Left cardiac atrium (tissue), 4 donors: Measurements from ENCODE around the gene ATP2B2. TPM values are rescaled to one million over a fixed set of nuclear protein-coding genes. Genes with fewer than 3 reads are reported as not detected.

ENCODE experiments used
- ATAC-seq, 2 donors: fragments of 200-7000 bp; cut with Tn5 transposase; one replicate each; pipeline ENCODE4 v1.9.1; 2020; ENCODE audit warnings: mild to moderate bottlenecking in 2 of 2, moderate library complexity in 2 of 2
- DNase-seq: peaks from one replicate; pipeline ENCODE4 v3.0.0-alpha.2; 2020
- intact Hi-C, 2 donors: fragments of 100-400 bp; cut with DNase I; formaldehyde crosslinking; loops; one replicate each; pipeline versions ENCODE4 v1.14.1 to v1.15.1; 2022 to 2023
- total RNA-seq, 2 donors: library from RNA; stranded (reverse); fragmentation: NEBNext Ultra II Directional; extraction: Animal tissue kit (Norgen Biotek cat#: 25700); gene quantifications; one replicate each; pipeline ENCODE4 v1.2.1, GENCODE V29; 2021
- donor health status: DM: no; HTN: yes; CAD: no.
- donor health status: DM: no; HTN: yes; CAD: no; lungs with severe emphysema.
- donor health status: DM: yes; HTN: yes; CAD: no.
- donor health status: Dilated cardiomyopathy.

ATP2B2 gene
- total RNA-seq, 2 donors from 2014 or later, result 0.31 TPM; not detected in 1

DNA sequence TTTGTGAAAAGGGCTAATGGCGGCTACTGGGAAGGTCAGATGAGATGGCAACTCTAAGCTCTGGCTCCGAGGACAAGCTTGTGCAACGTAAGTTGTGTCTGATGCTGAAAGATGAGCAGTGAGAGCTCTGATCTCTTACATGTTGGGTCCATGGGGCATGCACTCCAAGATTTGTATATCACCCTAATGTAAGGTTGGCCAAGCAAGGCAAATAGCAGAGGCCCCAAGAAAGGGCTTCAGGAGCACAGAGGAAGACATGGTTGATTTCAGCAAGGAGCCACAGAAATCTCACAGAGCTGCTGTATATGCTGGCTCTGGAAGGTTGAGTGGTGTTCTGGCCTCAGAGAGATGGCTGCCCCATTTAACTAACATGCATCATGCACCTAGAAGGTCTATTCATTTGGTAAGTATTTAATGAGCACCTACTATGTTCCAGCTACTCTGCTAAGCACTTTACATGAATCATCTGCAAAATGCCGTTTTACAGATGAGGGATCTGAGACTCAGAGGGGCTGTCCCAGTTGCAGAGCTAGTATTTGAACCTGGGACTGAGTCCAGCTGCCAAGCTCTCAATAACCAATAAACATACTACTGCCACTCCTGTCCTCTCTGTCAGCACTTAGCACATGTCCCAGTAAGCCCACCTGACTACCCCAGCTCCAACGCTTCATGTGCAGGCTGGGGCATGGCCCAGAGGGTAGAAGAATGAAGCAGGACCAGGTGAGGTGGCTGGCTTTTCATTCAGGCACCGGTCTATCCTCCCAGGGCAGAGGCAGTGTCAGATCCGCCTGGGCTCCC is 27.8 kb upstream of the ATP2B2 start:
- DNase-seq (no peak), ATAC-seq (no peak)

DNA sequence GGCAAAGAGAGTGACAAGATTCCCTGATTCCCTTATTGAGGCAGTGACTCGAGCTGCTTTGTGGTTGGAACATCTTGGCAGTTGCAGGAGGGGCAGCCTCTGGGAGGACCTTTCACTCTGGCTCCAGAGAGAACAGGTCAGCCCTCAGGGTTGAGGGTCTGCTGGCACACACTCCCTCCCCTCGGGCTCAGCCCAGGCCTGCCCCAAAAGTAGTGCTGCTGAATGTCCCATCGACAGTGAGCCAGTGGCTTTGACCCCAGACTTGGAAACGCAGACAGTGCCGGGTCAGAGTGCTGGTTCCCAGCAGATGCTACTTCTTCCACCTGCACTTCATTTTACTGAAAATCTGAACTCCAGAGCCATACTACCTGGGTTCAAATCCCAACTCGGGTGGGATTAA is 25.6 kb upstream of the ATP2B2 start:
- ATAC-seq (no peak), DNase-seq (no peak)
- intact Hi-C loops, result no loop called here

More for the DNA sequence above, 27.8 kb upstream of the ATP2B2 start:
- intact Hi-C loops, result no loop called here

GRCh38 chr3:10530241-10530640 is 24.9 kb upstream of the ATP2B2 start:
- intact Hi-C loops, result no loop called here
- no peak for ATAC-seq
- DNase-seq, result no peak

DNA sequence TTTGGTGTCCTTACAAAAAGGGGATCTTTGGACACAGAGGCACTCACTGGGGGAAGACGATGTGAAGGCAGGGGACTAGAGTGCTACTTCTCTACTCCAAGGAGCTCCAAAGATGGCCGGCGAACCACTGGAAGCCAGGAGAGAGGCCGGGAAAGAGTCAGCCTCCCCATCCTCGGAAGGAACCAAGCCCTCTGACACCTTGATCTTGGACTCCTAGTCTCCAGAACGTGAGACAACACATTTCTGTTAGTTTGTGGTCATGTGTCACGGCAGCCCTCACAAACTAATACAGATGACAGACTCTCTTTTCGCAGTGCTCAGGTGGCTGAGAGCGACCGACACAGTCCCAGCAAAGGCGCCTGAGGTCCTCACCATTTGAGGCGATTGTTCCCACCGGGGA is 24.4 kb upstream of the ATP2B2 start:
- DNase-seq, result no peak

DNA sequence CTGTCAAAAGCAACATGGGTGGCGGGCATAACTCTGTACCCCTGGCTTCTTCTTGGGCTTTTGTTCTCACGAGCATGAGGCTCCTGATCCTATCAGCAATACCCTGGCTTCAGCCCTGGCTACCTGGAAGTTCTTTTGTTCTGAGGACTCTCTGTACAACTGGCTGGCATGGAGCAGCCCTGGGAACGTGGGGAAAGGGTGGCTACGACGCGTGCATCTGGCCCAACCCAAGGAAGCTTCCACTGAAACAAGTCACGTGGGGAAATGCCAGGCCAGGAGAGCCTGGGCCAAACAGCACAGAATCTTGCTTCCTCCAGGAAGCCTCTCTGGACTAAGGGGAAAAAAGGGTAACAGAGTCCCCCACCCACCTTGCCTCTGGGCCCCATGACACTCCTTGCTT is 22.7 kb upstream of the ATP2B2 start:
- no peak for ATAC-seq

More for the DNA sequence above, 24.4 kb upstream of the ATP2B2 start:
- intact Hi-C loops, result no loop called here
- ATAC-seq, result no peak

GRCh38 chr3:10527295-10528001 is 22.1 kb upstream of the ATP2B2 start:
- DNase-seq, result no peak
- ATAC-seq, result no peak
- intact Hi-C loops, result no loop called here

More for the DNA sequence above, 22.7 kb upstream of the ATP2B2 start:
- intact Hi-C loops, result no loop called here
- no peak for DNase-seq

GRCh38 chr3:10526366-10526765 is 21.0 kb upstream of the ATP2B2 start:
- intact Hi-C loops, result no loop called here
- ATAC-seq, result no peak
- DNase-seq, result no peak

DNA sequence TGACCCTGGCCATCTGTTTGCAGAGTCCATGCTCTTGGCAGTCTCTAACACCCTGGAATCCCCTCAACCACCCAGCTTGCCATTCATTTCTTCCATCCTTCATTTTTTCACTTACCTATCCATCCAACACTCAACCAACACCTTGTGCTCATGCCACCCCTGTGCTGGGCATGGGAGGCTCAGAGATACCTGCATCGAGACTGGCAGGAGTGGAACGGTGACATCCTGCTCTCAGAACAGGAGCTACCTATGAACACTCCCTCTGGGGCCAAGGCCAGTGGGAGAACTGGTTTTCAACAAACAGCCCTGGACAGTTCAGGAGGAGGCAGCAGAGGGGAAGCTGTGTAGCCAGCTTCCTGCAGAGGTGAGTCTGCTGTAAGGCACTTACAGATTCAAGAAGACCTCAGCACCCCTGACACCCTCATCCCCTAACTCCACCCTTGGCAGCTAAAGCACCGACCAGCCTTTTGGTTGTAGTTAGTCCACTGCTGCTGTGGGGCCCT is 19.5 kb upstream of the ATP2B2 start:
- DNase-seq, result no peak
- no peak for ATAC-seq
- intact Hi-C loops, result no loop called here

GRCh38 chr3:10524270-10524669 is 18.9 kb upstream of the ATP2B2 start:
- DNase-seq (no peak), ATAC-seq (no peak)
- intact Hi-C loops, result no loop called here

DNA sequence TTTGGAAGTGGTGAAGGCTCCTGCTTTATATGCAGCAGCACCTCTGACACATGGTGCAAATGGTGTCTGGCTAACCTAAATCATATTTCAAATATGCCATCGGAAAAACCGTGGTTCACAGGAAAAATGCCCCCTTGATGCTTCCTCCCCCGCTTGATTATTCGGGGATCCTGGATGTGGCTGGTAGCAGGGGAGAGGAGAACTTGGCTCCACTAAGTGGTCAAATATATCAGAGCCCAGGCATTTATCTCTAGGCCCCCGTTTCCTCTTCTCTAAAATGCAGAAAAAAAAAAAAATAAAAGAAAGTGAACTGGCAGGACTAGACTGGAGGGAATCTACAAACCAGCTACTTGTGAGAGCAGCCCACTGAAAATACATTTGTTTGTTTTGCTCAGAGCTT is 18.2 kb upstream of the ATP2B2 start:
- ATAC-seq, result no peak
- intact Hi-C loops, result no loop called here
- no peak for DNase-seq

- intact Hi-C loops, result no loop called here
- no peak for DNase-seq
- no peak for ATAC-seq
Observed at GRCh38 chr3:10522646-10523303, 17.4 kb upstream of the ATP2B2 start.

DNA sequence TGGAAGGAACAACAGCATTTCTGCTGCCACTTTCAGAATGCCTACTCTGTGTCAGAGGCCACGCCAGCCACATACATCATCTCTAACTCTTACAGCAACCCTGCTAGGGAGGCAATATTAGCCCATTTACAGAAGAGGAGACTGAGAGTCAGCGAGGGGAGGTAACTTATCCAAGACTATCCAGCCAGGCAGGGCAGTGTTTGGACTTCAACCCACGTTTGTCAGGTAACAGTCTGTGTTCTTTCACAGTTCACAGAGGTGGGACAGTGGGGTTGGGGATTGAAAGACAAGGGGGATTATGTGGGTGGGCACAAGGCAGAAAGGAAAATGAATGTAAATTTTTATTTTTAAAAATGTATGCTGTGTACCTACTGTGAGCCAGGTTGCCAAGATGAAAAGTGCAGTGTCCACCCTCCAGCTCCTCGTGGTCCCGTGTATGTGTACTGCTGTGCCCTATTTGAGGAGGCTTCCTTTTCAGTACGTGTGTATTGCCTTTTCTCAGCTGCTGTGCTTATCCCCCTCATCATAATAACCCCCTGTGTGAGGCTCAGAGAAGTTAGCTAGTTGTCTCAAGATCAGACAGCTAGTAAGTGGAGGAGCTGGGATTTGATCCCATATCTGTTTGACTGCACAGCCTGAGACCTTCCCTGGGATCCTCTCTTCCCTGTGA is 16.5 kb upstream of the ATP2B2 start:
- ATAC-seq (no peak), DNase-seq (no peak)
- intact Hi-C loops, result no loop called here

DNA sequence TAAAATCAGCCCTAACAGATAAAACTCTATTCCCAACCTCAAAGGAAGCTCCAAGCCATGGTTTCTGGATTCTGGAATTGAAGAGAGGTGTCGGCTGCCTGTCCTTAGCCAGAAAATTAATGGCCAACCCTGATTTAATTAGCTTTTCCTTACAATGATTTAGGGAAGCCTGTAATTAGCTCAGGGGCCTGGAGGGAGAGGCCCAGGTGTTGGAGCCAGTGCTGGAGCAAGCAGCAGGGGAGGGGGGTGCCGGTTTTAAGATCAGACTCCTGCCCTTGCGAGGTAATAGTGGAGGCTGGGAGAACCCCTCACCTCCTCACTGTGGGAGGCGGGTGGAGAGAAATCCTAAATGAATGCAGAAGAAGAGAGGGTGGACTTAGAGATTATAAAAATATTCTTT is 14.7 kb upstream of the ATP2B2 start:
- ATAC-seq, result no peak
- intact Hi-C loops, result no loop called here
- no peak for DNase-seq

DNA sequence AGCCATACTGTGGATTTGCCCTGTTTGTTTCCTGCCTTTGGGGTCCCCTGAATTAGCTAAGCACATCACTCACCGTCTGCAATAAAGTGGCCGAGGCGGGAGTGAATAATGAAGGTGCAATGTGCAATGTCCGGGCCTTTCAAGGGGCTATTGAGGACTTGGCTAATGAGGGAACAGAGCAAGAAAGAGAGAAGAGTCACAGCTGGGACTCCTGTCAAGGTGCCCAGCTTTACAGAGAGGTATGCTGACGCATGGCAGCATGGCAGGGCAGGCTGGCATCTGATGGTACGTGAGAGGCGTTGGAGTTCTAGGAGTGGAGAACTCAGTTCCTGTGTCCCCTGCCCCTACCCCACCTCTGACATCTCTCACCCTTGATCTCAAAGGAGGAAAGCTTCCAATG is 13.8 kb upstream of the ATP2B2 start:
- intact Hi-C loops, result no loop called here
- no peak for ATAC-seq

DNA sequence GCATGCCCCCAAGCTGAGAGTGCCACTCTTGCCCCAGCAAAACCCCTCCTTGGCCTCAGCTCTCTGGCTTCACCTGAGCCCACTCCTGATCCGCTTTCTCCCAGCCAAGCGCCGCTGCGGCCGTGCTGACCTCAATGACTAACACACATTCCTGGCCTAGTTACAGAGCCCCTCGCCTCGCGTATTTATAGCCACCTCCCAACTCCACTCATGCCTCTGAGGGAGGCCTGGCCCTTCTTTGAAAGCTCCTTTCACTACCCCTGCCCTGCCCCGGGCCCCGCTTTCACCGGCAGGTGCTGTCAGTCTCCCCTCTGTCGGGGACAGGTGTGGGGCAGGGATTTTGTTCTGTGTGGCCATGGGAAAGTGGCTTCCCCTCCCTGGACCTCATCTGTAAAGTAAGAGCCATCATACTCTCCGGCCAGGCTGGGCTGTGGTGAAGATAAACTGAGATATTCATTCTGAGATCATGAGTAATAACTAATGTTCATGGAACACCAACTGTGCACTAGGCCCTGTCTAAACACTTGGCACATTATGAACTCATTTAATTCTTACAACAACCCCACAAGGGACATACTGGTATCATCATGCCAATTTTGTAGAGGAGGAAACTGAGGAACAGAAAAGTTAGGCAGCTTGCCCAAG is 13.2 kb upstream of the ATP2B2 start:
- intact Hi-C loops, result no loop called here
- peak; percentile 78 to 84 for ATAC-seq
- DNase-seq, result no peak

More for the DNA sequence above, 13.8 kb upstream of the ATP2B2 start:
- DNase-seq, result no peak

DNA sequence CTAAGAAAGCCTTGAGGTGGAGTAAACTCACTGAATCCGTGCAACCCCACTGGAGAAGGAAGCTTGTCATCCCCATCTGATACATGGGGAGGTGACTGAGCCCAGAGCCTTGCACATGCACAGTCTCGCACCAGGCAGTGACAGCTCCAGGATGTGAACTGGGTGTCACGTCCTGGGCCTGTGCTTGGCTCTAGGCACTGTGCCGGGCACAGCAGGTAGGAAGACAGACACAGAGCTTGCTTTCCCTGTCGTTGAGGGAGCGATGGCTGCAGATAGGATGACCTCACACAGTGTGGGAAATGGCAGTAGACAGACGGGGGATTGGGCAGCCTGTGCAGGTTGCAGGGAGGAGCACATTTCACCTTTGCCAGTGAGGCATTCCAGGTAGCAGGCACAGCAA is 12.2 kb upstream of the ATP2B2 start:
- ATAC-seq (no peak), DNase-seq (no peak)

GRCh38 chr3:10516544-10517452 is 11.4 kb upstream of the ATP2B2 start:
- ATAC-seq (no peak), DNase-seq (no peak)
- intact Hi-C loops, result no loop called here

More for the DNA sequence above, 12.2 kb upstream of the ATP2B2 start:
- intact Hi-C loops, result no loop called here

DNA sequence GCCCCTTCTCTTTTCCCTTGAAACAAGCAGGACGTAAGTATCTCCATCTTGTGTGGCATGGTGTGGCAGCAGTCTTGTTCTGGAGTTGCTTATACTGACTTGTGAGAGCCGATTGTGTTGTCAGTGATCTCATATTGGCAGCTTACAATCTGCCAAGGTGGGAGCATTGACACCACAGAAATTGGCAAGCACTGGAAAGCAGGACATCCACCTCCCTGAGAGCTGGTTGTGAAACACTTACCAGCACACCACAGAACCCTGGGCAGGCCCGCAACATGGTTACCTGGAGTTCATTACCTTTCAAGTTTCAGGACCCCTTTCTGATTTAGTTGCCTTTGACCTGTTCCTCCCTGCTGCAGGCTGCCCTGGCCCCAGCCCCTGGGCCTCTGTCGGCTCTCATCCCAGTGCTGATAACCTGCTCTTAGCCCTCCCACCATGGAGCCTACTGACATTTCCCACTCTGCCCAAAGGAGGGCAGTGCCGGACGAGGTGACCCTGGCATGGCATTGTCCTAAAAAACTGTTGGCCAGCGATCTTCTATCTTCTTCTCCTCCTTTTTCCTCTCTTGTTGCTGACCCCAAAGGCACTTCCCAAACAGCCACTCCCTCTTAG is 10.6 kb upstream of the ATP2B2 start:
- DNase-seq, result no peak
- intact Hi-C loops, result no loop called here
- no peak for ATAC-seq
